Keratinocyte (primary cell): Measurements from ENCODE around the gene TUBGCP6.

Experiments used
- CTCF ChIP-seq, 3 experiments: IDR thresholded peaks in 1 of 3; conservative IDR thresholded peaks in 1 of 3; optimal IDR thresholded peaks in 1 of 3; 2 replicates in 2 of 3; 3 replicates in 1 of 3; pipeline versions ENCODE3 to v1.5.1; 2011; ENCODE audit warnings: low read length in 3 of 3, mild to moderate bottlenecking in 3 of 3, moderate library complexity in 2 of 3, control low read depth in 1 of 3, inconsistent platforms in 1 of 3; ENCODE audit not compliant: insufficient read depth in 2 of 3; ENCODE audit errors: extremely low read depth in 1 of 3
- EZH2 ChIP-seq: IDR thresholded peaks from one replicate; pipeline ENCODE4 v1.6.1; 2012; ENCODE audit warnings: inconsistent platforms, mild to moderate bottlenecking, low read length, moderate library complexity

GRCh38 chr22:50192436-50193204 is 52.2 kb downstream of the TUBGCP6 start:
- TF ChIP-seq CTCF (optimal IDR thresholded peaks at IDR 0.05 in 1 of 3, IDR thresholded peaks at IDR 0.05 in 1 of 3, conservative IDR thresholded peaks at IDR 0.05 in 1 of 3; ENCODE audit: extremely low read depth in 1 of 3, insufficient read depth in 2 of 3, low read length in 3 of 3), result no peak
- TF ChIP-seq EZH2, result no peak
